Astrocyte of the cerebellum (primary cell): ENCODE data around the gene SMIM44.

Experiments
- DNase-seq: peaks from one replicate; pipeline ENCODE4 v3.0.0-alpha.2; 2011; ENCODE audit warnings: low read depth
- H3K4me3 ChIP-seq: 2 replicates; pipeline ENCODE4 v1.5.1; 2011; ENCODE audit warnings: mild to moderate bottlenecking, low read depth, low read length, moderate library complexity
- in situ Hi-C: cut with HindIII; loops from 2 replicates; pipeline ENCODE4 v1.10.0; 2017; ENCODE audit warnings: low sequenced_read_pairs
- TF ChIP-seq, protein P1 (sequence below): IDR thresholded peaks from 2 replicates; pipeline ENCODE4 v1.5.1; 2012; ENCODE audit warnings: low read length, low read depth, moderate library complexity, mild to moderate bottlenecking; ENCODE audit errors: missing control alignments

Gene SMIM44

DNA sequence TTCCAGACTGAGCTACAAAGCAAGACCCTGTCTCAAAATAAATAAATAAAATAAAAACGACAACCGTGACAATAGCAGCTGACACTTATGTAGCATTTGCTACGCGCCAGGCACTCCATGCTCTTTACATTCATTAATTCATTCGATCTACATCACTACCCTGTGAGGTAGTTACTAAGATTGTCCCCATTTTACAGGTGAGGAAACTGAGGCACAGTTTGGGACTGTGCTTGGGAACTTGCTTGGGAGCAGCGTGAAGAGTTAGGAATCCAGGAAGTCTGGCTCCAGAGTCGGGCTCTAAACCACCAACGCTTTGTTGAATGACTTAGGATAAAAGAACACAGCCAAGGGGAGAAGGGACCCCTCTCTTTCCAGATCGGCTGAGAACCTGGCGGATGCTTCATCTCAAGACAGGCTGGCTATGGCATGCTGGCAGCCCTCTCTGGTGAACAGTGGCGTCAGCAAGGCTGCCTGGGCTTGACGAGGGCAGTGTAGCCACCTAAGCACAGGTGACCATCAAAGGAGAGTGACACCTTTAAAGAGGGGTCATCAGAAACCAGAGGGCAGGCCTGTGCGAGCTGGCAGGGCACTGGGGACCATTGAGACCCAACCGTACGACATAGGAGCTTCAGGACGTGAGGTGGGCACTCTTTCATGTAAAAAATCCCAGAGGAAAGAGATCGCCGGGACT, 16.6 kb upstream of the SMIM44 start:
- TF ChIP-seq, protein P1, sequence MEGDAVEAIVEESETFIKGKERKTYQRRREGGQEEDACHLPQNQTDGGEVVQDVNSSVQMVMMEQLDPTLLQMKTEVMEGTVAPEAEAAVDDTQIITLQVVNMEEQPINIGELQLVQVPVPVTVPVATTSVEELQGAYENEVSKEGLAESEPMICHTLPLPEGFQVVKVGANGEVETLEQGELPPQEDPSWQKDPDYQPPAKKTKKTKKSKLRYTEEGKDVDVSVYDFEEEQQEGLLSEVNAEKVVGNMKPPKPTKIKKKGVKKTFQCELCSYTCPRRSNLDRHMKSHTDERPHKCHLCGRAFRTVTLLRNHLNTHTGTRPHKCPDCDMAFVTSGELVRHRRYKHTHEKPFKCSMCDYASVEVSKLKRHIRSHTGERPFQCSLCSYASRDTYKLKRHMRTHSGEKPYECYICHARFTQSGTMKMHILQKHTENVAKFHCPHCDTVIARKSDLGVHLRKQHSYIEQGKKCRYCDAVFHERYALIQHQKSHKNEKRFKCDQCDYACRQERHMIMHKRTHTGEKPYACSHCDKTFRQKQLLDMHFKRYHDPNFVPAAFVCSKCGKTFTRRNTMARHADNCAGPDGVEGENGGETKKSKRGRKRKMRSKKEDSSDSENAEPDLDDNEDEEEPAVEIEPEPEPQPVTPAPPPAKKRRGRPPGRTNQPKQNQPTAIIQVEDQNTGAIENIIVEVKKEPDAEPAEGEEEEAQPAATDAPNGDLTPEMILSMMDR, result no peak
- in situ Hi-C loops, result no loop called here
- peak overlapping the region; percentile 58 for H3K4me3 ChIP-seq
- DNase-seq, result no peak

DNA sequence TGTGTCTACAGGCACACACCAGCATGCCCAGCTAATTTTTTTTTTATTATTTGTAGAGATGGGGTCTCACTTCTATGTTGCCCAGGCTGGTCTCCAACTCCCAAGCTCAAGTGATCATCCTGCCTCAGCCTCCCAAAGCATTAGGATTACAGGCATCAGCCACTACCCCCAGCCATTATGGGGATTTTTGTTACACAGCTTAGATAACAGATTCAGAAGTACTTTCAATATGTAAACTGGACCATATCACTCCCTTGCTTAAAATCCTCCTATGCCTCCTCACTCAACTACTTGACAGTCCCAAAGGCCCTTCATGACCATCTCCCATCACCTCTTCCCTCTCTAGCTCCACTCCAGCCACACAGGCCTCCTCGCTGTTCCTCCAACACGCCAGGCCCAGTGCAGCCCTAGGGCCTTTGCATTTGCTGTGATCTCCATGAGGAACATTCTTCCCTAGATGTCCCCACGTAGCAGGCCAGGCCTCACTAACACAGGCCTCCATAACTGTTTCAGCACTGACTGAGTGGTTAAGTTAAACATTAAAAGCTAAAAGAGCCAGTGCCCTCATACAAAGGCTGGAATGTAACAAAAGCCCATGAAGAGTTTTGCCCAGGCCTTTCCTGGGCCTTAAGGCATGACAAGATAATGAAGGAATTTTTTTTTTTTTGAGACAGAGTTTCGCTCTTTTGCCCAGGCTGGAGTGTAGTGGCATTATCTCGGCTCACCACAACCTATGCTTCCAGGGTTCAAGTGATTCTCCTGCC, 14.7 kb upstream of the SMIM44 start:
- TF ChIP-seq, protein P1, result no peak
- DNase-seq, result no peak
- H3K4me3 ChIP-seq, result no peak overlapping the region
- in situ Hi-C loops, result no loop called here

DNA sequence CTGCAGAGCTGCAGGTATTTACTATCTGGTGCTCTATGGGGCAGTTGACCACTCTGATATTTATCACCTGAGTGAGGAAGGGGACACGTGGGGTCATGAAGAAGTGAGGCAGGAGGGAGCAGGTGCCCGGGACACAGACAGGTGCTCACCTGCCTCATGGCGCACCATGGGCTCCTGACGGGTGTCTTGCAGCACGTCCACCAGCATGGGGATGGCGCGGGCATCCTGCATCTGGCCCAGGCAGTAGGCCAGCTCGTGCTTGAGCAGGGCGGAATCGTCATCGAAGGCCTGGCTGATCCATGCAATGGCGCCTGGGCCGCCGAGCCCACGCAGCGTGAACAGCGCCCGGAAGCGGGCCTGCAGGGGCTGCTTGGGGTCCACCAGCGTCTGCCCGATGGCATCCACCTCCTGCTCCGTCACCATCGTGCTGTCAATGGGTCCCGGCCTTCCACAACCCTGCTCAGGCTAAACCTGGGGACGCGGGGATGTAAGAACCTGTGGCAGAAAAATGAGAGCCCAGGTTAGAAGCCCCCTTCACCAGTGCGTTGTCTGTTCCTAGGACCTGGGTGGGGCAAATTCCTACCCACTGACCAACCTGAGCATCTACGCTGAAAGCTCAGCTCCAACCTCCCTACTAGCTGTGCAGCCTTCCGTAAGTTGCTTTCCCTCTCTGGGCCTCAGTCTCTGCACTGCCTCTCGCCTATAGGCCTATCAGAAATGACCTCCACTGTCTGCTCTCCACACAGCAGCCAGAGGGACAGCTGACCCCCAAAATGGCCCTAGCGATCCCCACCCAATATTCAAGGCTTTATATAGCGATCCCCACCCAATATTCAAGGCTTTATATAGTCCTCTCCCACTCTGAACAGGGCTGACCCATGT, 13.4 kb upstream of the SMIM44 start:
- no peak overlapping the region for H3K4me3 ChIP-seq
- in situ Hi-C loops, result no loop called here
- TF ChIP-seq, protein P1, result no peak
- no peak for DNase-seq

DNA sequence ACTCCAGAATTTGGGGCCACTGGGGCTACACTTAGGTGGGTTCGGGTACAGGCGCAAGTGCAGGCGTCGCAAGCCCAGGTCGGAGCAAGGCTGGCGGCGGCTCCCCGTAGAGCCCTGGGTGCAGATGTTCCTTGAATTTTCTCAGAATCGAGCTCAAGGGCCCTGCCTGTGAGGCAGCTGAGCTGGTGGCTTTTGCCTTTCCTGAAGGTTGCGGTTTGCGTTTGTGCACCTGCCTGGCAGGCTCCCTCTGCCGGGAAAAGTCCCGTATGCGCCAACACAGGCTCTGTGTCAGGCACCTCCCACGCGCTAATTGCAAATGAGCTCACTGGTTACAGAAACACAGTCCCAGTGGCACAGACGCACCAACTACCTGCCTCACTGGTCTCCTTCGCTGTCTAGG, 11.3 kb upstream of the SMIM44 start:
- DNase-seq, result no peak

DNA sequence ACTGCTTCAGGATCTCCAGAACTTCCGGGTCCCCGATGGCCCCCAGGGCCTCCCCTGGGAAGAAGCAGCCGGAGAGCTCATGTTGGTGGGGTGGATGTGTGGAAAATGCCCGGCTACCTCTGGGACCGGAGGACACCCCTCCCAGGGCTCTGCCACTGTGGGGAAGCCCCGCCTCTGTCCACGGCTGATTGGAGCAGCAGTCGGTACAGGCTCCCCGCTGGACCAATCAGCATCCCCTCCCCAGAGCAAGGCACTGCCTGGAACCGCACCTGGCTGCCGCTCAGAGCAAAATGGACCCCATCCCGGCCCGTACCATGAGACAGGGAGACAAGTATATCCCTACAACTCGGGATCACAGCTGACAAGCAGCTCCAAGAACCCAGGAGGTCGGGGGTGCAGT, 10.8 kb upstream of the SMIM44 start:
- no peak overlapping the region for H3K4me3 ChIP-seq
- TF ChIP-seq, protein P1, result no peak
- DNase-seq, result no peak
- in situ Hi-C loops, result no loop called here

More for the DNA sequence above, 11.3 kb upstream of the SMIM44 start:
- TF ChIP-seq, protein P1, result no peak
- no peak overlapping the region for H3K4me3 ChIP-seq
- in situ Hi-C loops, result no loop called here

DNA sequence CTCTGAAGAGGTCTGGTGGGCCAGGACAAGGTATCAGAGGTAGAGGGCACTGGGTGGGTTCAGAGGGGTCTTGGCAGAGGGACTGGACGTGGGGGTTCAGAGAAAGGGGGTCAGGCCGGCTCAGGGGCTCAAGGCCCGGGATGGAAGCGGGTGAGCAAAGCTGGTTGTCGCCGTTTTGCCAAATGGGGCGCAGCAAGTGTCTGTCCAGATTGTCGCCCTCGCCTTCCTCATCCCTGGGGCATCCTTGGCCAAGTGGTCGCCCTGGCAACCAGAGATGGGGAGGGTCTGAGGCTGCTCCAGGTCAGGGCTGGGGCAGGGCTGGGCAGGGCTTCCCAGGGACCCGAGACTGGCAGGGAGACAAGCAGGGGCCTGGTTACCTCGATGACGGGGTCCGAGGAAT, 10.4 kb upstream of the SMIM44 start:
- TF ChIP-seq, protein P1, result no peak
- no peak for DNase-seq
- H3K4me3 ChIP-seq, result no peak overlapping the region
- in situ Hi-C loops, result no loop called here
